Breast epithelium (tissue), 3 donors: ENCODE measurements around the gene FHOD3.

ENCODE experiments used
- POLR2A ChIP-seq: fragments of 450-650 bp; IDR thresholded peaks from one replicate; pipeline ENCODE4 v1.6.1; 2016; ENCODE audit warnings: antibody characterized with exemption, mild to moderate bottlenecking, moderate library complexity
- POLR2AphosphoS5 ChIP-seq, 3 donors: sonication (generic); formaldehyde crosslinking; IDR thresholded peaks; one replicate each; pipeline ENCODE4 v1.6.1; 2017; ENCODE audit warnings: antibody characterized with exemption in 3 of 3
- TF ChIP-seq, protein P1 (sequence below), 3 donors: fragments of 450-650 bp; IDR thresholded peaks; one replicate each; pipeline ENCODE4 v1.5.1; 2016 to 2017; ENCODE audit warnings: antibody characterized with exemption in 3 of 3, mild to moderate bottlenecking in 3 of 3, moderate library complexity in 3 of 3

- TF ChIP-seq, protein P1, sequence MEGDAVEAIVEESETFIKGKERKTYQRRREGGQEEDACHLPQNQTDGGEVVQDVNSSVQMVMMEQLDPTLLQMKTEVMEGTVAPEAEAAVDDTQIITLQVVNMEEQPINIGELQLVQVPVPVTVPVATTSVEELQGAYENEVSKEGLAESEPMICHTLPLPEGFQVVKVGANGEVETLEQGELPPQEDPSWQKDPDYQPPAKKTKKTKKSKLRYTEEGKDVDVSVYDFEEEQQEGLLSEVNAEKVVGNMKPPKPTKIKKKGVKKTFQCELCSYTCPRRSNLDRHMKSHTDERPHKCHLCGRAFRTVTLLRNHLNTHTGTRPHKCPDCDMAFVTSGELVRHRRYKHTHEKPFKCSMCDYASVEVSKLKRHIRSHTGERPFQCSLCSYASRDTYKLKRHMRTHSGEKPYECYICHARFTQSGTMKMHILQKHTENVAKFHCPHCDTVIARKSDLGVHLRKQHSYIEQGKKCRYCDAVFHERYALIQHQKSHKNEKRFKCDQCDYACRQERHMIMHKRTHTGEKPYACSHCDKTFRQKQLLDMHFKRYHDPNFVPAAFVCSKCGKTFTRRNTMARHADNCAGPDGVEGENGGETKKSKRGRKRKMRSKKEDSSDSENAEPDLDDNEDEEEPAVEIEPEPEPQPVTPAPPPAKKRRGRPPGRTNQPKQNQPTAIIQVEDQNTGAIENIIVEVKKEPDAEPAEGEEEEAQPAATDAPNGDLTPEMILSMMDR (IDR thresholded peaks at IDR 0.05): no peak
- TF ChIP-seq POLR2A: no peak
- no peak for TF ChIP-seq POLR2AphosphoS5 (IDR thresholded peaks at IDR 0.05)
Measured at GRCh38 chr18:36307513-36307912, 10.0 kb downstream of the FHOD3 start.
